Measurements from ENCODE around the gene MGAT4B. TPM values are rescaled to one million over a fixed set of nuclear protein-coding genes. Genes with fewer than 3 reads are reported as not detected.

The MGAT4B gene
- polyA plus RNA-seq, 3 donors, result 12.4 to 151 (median 14.3) TPM

- H3K4me3 ChIP-seq (replicated peaks in 1 of 3; ENCODE audit: low read depth in 2 of 3, low read length in 3 of 3), result peak overlapping the region in 1 of 3 experiments; percentile 63
- H3K36me3 Mint-ChIP-seq, result peaks cover 17 to 24% of the 10 kb centered on the region in 2 donors
- peak in 1 of 3 donors; percentile 4 for DNase-seq
- peaks cover 54% of the 10 kb centered on the region for H4K20me1 ChIP-seq (ENCODE audit: insufficient read depth, low read length)
- H3K27ac Mint-ChIP-seq, result peak overlapping the region in 2 of 7 donors; percentile 33 to 66
- TF ChIP-seq CTCF (IDR thresholded peaks at IDR 0.05), result no peak
- peaks cover 19 to 25% of the 10 kb centered on the region in 2 donors for H3K36me3 ChIP-seq (replicated peaks in 1 of 2; ENCODE audit: control insufficient read depth in 1 of 2, insufficient read depth in 2 of 2, low read length in 2 of 2)
- peaks cover 0 to 3% (median 0%) of the 10 kb centered on the region in 7 donors for H3K9me3 Mint-ChIP-seq
- intact Hi-C loops (cut with micrococcal nuclease), result loop anchor here in 1 of 2 donors (10.0 kb wide), 1 partner anchor 59 kb away; the partner anchor contains the start of gene MAML1
- H3K27me3 ChIP-seq (ENCODE audit: control insufficient read depth in 2 of 2, insufficient read depth in 2 of 2, low read length in 2 of 2), result no peaks in the 10 kb centered on the region
- H3K4me3 Mint-ChIP-seq, result peak overlapping the region; percentile 64 to 83
- WGBS (ENCODE audit: insufficient coverage), result no CpG with 5 or more reads among the region's 3 CpGs
- no peaks in the 10 kb centered on the region for H3K9me3 ChIP-seq (replicated peaks in 1 of 2; ENCODE audit: control insufficient read depth in 1 of 2, insufficient read depth in 1 of 2, low read length in 2 of 2)
- H3K4me1 ChIP-seq (ENCODE audit: control insufficient read depth in 1 of 2, insufficient read depth in 2 of 2, low read length in 2 of 2), result peaks cover 52 to 55% of the 10 kb centered on the region in 2 donors
- H3K9ac ChIP-seq (ENCODE audit: insufficient read depth, low read length, poor library complexity, severe bottlenecking), result peak overlapping the region; percentile 46
- peaks cover 0 to 2% (median 0%) of the 10 kb centered on the region in 3 donors for H3K27me3 Mint-ChIP-seq (ENCODE audit: low read depth in 3 of 3)
- peak overlapping the region; percentile 33 for H2AFZ ChIP-seq (ENCODE audit: insufficient read depth, low read depth, low read length, poor library complexity, severe bottlenecking)
- H3K27ac ChIP-seq (ENCODE audit: low read depth in 1 of 2, low read length in 2 of 2), result peak overlapping the region in 1 of 2 donors; percentile 51
- H3K4me2 ChIP-seq (replicated peaks; ENCODE audit: extremely low read depth, low read length, poor library complexity, severe bottlenecking), result peak overlapping the region; percentile 84
- H3K4me1 Mint-ChIP-seq, result peaks cover 42% of the 10 kb centered on the region
- peaks cover 4% of the 10 kb centered on the region for H3K79me2 ChIP-seq (ENCODE audit: insufficient read depth, low read length)
These were observed 12.5 kb downstream of the MGAT4B start for GRCh38 chr5:179794171-179794570.

- H3K36me3 Mint-ChIP-seq, result peaks cover 11 to 18% of the 10 kb centered on the region in 2 donors
- Histone ChIP-seq H3K36me3 (replicated peaks in 1 of 2; ENCODE audit: control insufficient read depth in 1 of 2, insufficient read depth in 2 of 2, low read length in 2 of 2) (peaks cover 13 to 19% of the 10 kb centered on the region in 2 donors), H3K9me3 (replicated peaks in 1 of 2; ENCODE audit: control insufficient read depth in 1 of 2, insufficient read depth in 1 of 2, low read length in 2 of 2) (no peaks in the 10 kb centered on the region), H4K20me1 (ENCODE audit: insufficient read depth, low read length) (peaks cover 50% of the 10 kb centered on the region), H2AFZ (ENCODE audit: insufficient read depth, low read depth, low read length, poor library complexity, severe bottlenecking) (peak within 1 kb of the TSS; percentile 33), H3K4me1 (ENCODE audit: control insufficient read depth in 1 of 2, insufficient read depth in 2 of 2, low read length in 2 of 2) (peaks cover 52 to 55% of the 10 kb centered on the region in 2 donors), H3K9ac (ENCODE audit: insufficient read depth, low read length, poor library complexity, severe bottlenecking) (peak within 1 kb of the TSS; percentile 46), H3K4me3 (replicated peaks in 1 of 3; ENCODE audit: low read depth in 2 of 3, low read length in 3 of 3) (peak within 1 kb of the TSS in 1 of 3 experiments; percentile 74), H3K27me3 (ENCODE audit: control insufficient read depth in 2 of 2, insufficient read depth in 2 of 2, low read length in 2 of 2) (no peaks in the 10 kb centered on the region), H3K79me2 (ENCODE audit: insufficient read depth, low read length) (peaks cover 4% of the 10 kb centered on the region), H3K4me2 (replicated peaks; ENCODE audit: extremely low read depth, low read length, poor library complexity, severe bottlenecking) (peak within 1 kb of the TSS; percentile 84), H3K27ac (ENCODE audit: low read depth in 1 of 2, low read length in 2 of 2) (peak within 1 kb of the TSS; percentile 16 to 51)
- peaks cover 0 to 3% (median 0%) of the 10 kb centered on the region in 7 donors for H3K9me3 Mint-ChIP-seq
- TF ChIP-seq CTCF (IDR thresholded peaks at IDR 0.05), result no peak
- H3K27ac Mint-ChIP-seq, result peak within 1 kb of the TSS in 6 of 7 donors; percentile 33 to 87 (median 76)
- H3K4me3 Mint-ChIP-seq, result peak within 1 kb of the TSS; percentile 64 to 83
- WGBS (ENCODE audit: insufficient coverage), result under 1% methylated on average over 16 of the region's 19 CpGs
- peaks cover 0 to 2% (median 0%) of the 10 kb centered on the region in 3 donors for H3K27me3 Mint-ChIP-seq (ENCODE audit: low read depth in 3 of 3)
- intact Hi-C loops (cut with micrococcal nuclease), result loop anchor here in 1 of 2 donors (2.0 to 10.0 kb wide), 2 partner anchors 15 to 59 kb away; partner anchors contain the start of gene MAML1
- H3K4me1 Mint-ChIP-seq, result peaks cover 42% of the 10 kb centered on the region
- DNase-seq, result peak; percentile 69 to 75 (median 71)
These were observed 13.1 kb downstream of the MGAT4B start, which contains the start of gene LTC4S for GRCh38 chr5:179793468-179794139. LTC4S (plus strand) TSS chr5:179793986; CDS start chr5:179794081, 95 bp downstream.
